Measurements from ENCODE around the gene DCAF15. TPM values are rescaled to one million over a fixed set of nuclear protein-coding genes. Genes with fewer than 3 reads are reported as not detected.

The DCAF15 gene
- total and polyA plus RNA-seq, 2 experiments from 2014 or later: 39.5 to 81.3 TPM

- TF ChIP-seq ZNF462 (CRISPR knock-in tag; IDR thresholded peaks at IDR 0.05) (no peak), REST (IDR thresholded peaks at IDR 0.05; ENCODE audit: unreplicated experiment) (no peak), ZNF331 (CRISPR knock-in tag; IDR thresholded peaks at IDR 0.05; ENCODE audit: low read depth) (no peak), ETS1 (IDR thresholded peaks at IDR 0.05) (no peak), ZNF114 (CRISPR knock-in tag; IDR thresholded peaks at IDR 0.05) (no peak), CREB1 (CRISPR knock-in tag; IDR thresholded peaks at IDR 0.05; ENCODE audit: low read depth) (no peak), JUNB (IDR thresholded peaks at IDR 0.05; ENCODE audit: unreplicated experiment) (no peak), POLR2AphosphoS5 (IDR thresholded peaks at IDR 0.05; ENCODE audit: low read depth) (no peak), NANOG (IDR thresholded peaks at IDR 0.05; ENCODE audit: borderline replicate concordance) (no peak), CTCF (conservative IDR thresholded peaks at IDR 0.05; ENCODE audit: low read depth in 2 of 2) (no peak)
These were observed 16.1 kb downstream of the DCAF15 start (continued) for GRCh38 chr19:13968383-13968935.

Measured in GM23338 (cell line).